Astrocyte (in vitro differentiated cells and primary cell): ENCODE data around the gene GRK5. TPM values are rescaled to one million over a fixed set of nuclear protein-coding genes. Genes with fewer than 3 reads are reported as not detected.

Experiments used
- DNase-seq: peaks from one replicate; pipeline ENCODE4 v3.0.0-alpha.2; 2010; ENCODE audit warnings: low read depth
- FAIRE-seq: peaks from 2 replicates; lab custom pipeline; 2011; peaks lifted over from hg19 to GRCh38; lab: Jason Lieb, UNC
- H2AFZ ChIP-seq: 2 replicates; pipeline ENCODE4 v1.6.0; 2012; ENCODE audit warnings: low read depth, low read length, inconsistent platforms
- H3K27ac ChIP-seq: 2 replicates; pipeline ENCODE4 v1.5.1; 2011; ENCODE audit warnings: low read depth, low read length, inconsistent platforms
- H3K27me3 ChIP-seq: 2 replicates; pipeline ENCODE4 v1.6.0; 2011; ENCODE audit warnings: low read length, inconsistent platforms; ENCODE audit not compliant: insufficient read depth
- H3K36me3 ChIP-seq: 2 replicates; pipeline ENCODE4 v1.5.1; 2011; ENCODE audit warnings: low read length, inconsistent platforms; ENCODE audit not compliant: insufficient read depth
- H3K4me1 ChIP-seq: 2 replicates; pipeline ENCODE4 v1.5.1; 2011; ENCODE audit warnings: low read length, inconsistent platforms; ENCODE audit not compliant: insufficient read depth
- H3K4me2 ChIP-seq: 2 replicates; pipeline ENCODE4 v1.6.0; 2012; ENCODE audit warnings: low read length, inconsistent platforms
- H3K4me3 ChIP-seq: 2 replicates; pipeline ENCODE4 v1.5.1; 2011; ENCODE audit warnings: low read depth, mild to moderate bottlenecking, low read length, inconsistent platforms; ENCODE audit not compliant: insufficient read depth
- H3K79me2 ChIP-seq: 2 replicates; pipeline ENCODE4 v1.6.0; 2012; ENCODE audit warnings: mild to moderate bottlenecking, low read length, inconsistent platforms; ENCODE audit not compliant: insufficient read depth
- H3K9ac ChIP-seq: 2 replicates; pipeline ENCODE4 v1.6.0; 2012; ENCODE audit warnings: mild to moderate bottlenecking, low read length, inconsistent platforms
- H3K9me3 ChIP-seq: 2 replicates; pipeline ENCODE4 v1.5.1; 2012; ENCODE audit warnings: low read depth, mild to moderate bottlenecking, low read length, inconsistent platforms; ENCODE audit not compliant: insufficient read depth
- H4K20me1 ChIP-seq: 2 replicates; pipeline ENCODE4 v1.6.0; 2012; ENCODE audit warnings: low read length, inconsistent platforms; ENCODE audit not compliant: insufficient read depth
- H3K27ac Mint-ChIP-seq: one replicate; pipeline ENCODE4 v1.8.0; 2021; ENCODE audit warnings: mild to moderate bottlenecking, mixed read lengths; ENCODE audit not compliant: unreplicated experiment
- H3K27me3 Mint-ChIP-seq: one replicate; pipeline ENCODE4 v1.8.0; 2021; ENCODE audit warnings: low read depth, mixed read lengths; ENCODE audit not compliant: unreplicated experiment
- H3K36me3 Mint-ChIP-seq: one replicate; pipeline ENCODE4 v1.8.0; 2021; ENCODE audit warnings: low read depth, mixed read lengths; ENCODE audit not compliant: unreplicated experiment
- H3K4me1 Mint-ChIP-seq: one replicate; pipeline ENCODE4 v1.8.0; 2021; ENCODE audit warnings: low read depth, mixed read lengths; ENCODE audit not compliant: unreplicated experiment
- H3K4me3 Mint-ChIP-seq: one replicate; pipeline ENCODE4 v1.8.0; 2021; ENCODE audit warnings: mild to moderate bottlenecking, moderate library complexity, mixed read lengths; ENCODE audit not compliant: unreplicated experiment
- H3K9me3 Mint-ChIP-seq: one replicate; pipeline ENCODE4 v1.8.0; 2021; ENCODE audit warnings: mild to moderate bottlenecking, mixed read lengths; ENCODE audit not compliant: unreplicated experiment
- EZH2 ChIP-seq: IDR thresholded peaks from 2 replicates; pipeline ENCODE4 v1.6.1; 2012; ENCODE audit warnings: mild to moderate bottlenecking, low read length, inconsistent platforms; ENCODE audit not compliant: insufficient read depth
- total RNA-seq: library from RNA; stranded (reverse); gene quantifications from 2 replicates; pipeline ENCODE4 v1.2.1, GENCODE V29; 2021
- TF ChIP-seq, protein P1 (sequence below): IDR thresholded peaks from 2 replicates; pipeline ENCODE4 v1.5.1; 2011; ENCODE audit warnings: low read depth, mild to moderate bottlenecking, inconsistent platforms, low read length, moderate library complexity; ENCODE audit not compliant: insufficient read depth

GRK5 gene
- total RNA-seq, 1 donor from 2014 or later, result 8.5 TPM

DNA sequence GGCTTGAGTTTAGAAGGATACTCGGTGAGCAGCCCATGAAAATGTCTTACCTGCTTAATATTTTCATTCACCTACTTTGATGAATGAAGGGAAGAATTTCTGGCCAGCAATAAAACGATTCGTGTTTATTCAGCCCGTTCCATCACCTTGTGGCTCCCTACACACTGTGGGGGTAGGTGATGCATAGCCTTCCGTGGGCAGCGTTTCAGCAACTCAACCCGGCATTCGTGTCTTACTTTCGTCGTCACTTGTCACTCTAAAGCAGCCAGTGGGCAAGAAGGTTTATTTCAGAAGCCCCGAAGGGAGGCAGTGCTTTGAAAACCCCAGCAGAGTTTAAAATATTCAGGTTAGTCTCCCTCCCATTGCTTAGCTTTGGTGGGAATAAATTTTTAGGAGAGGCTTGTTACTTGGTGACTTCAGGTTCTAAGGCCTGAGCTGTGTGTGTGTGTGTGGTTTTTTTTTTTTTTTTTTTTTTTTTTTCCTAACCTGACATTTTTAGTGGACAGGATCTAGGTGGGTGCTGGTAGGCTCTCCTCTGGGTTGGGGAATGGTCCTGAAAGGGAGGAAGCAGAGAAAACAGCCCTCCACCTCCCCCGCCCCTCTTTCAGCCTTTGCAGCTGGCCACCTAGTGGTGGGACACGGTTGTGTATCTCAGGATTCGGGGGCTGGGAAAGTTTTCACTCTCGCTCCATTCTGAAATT lies 1.8 kb downstream of the GRK5 start:
- H3K27ac Mint-ChIP-seq, result peak overlapping the region; percentile 66
- peaks cover 45% of the 10 kb centered on the region for H3K79me2 ChIP-seq

DNA sequence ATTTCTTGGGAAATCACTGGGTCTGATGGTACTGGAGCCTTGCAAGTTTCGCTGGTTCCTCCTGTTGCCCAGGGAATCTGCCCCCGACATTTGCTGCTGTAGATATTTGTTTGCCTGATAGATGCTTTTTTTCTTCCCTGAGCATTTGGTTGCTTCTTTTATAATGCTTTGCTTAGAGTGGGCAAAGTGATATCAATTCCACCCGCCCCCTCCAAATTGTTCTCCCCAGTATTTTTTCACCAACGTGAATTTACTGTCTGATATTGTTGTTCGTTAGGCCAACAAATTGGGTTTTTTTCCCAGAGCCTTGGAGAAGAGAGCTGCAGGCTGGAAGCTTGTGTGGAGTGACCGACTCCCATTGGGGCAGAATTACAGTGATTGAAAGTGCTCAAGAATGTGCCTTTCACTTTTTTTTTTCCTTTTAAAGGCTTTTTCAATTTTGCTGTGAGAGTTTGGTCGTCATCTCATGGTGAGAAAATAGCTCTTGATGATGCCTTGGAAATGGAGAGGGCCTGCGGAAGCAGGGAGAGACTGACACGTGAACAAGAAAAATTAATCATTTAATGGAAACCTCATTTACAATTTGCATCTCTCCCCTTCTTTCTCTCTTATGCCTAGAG lies 2.5 kb downstream of the GRK5 start:
- Mint-ChIP-seq H3K36me3 (peaks cover 2% of the 10 kb centered on the region), H3K4me3 (peak overlapping the region; percentile 94), H3K4me1 (peaks cover 30% of the 10 kb centered on the region), H3K27ac (peak overlapping the region; percentile 66), H3K9me3 (no peaks in the 10 kb centered on the region), H3K27me3 (no peaks in the 10 kb centered on the region)
- H3K4me3 ChIP-seq, result peak overlapping the region; percentile 82
- H3K36me3 ChIP-seq, result no peaks in the 10 kb centered on the region
- peaks cover 43% of the 10 kb centered on the region for H3K4me1 ChIP-seq
- H3K9ac ChIP-seq, result peak overlapping the region; percentile 83
- no peaks in the 10 kb centered on the region for H3K9me3 ChIP-seq
- peaks cover 50% of the 10 kb centered on the region for H3K79me2 ChIP-seq
- no peak for DNase-seq
- H3K4me2 ChIP-seq, result peak overlapping the region; percentile 94
- H2AFZ ChIP-seq, result peak overlapping the region; percentile 52
- TF ChIP-seq, protein P1, sequence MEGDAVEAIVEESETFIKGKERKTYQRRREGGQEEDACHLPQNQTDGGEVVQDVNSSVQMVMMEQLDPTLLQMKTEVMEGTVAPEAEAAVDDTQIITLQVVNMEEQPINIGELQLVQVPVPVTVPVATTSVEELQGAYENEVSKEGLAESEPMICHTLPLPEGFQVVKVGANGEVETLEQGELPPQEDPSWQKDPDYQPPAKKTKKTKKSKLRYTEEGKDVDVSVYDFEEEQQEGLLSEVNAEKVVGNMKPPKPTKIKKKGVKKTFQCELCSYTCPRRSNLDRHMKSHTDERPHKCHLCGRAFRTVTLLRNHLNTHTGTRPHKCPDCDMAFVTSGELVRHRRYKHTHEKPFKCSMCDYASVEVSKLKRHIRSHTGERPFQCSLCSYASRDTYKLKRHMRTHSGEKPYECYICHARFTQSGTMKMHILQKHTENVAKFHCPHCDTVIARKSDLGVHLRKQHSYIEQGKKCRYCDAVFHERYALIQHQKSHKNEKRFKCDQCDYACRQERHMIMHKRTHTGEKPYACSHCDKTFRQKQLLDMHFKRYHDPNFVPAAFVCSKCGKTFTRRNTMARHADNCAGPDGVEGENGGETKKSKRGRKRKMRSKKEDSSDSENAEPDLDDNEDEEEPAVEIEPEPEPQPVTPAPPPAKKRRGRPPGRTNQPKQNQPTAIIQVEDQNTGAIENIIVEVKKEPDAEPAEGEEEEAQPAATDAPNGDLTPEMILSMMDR, result no peak
- TF ChIP-seq EZH2, result no peak
- peak overlapping the region; percentile 43 for H3K27ac ChIP-seq
- no peaks in the 10 kb centered on the region for H4K20me1 ChIP-seq
- FAIRE-seq, result no peak
- no peaks in the 10 kb centered on the region for H3K27me3 ChIP-seq

More for the DNA sequence above, 1.8 kb downstream of the GRK5 start:
- peak overlapping the region; percentile 82 for H3K4me3 ChIP-seq
- no peaks in the 10 kb centered on the region for H3K27me3 ChIP-seq
- DNase-seq (peak; percentile 39), FAIRE-seq (no peak)
- H3K9me3 ChIP-seq, result no peaks in the 10 kb centered on the region
- H3K4me3 Mint-ChIP-seq, result peak overlapping the region; percentile 94
- TF ChIP-seq EZH2, result no peak
- TF ChIP-seq, protein P1, result peak; percentile 89
- peak overlapping the region; percentile 83 for H3K9ac ChIP-seq
- no peaks in the 10 kb centered on the region for H3K36me3 Mint-ChIP-seq
- H4K20me1 ChIP-seq, result no peaks in the 10 kb centered on the region
- H3K4me1 ChIP-seq, result peaks cover 43% of the 10 kb centered on the region
- no peaks in the 10 kb centered on the region for H3K9me3 Mint-ChIP-seq
- H3K4me1 Mint-ChIP-seq, result peaks cover 30% of the 10 kb centered on the region
- no peaks in the 10 kb centered on the region for H3K36me3 ChIP-seq
- H3K4me2 ChIP-seq, result peak overlapping the region; percentile 94
- H2AFZ ChIP-seq, result peak overlapping the region; percentile 52
- no peaks in the 10 kb centered on the region for H3K27me3 Mint-ChIP-seq
- H3K27ac ChIP-seq, result peak overlapping the region; percentile 43
